Aorta (tissue), 5 donors: ENCODE measurements around the gene OR2M7. TPM values are rescaled to one million over a fixed set of nuclear protein-coding genes. Genes with fewer than 3 reads are reported as not detected.
"Not testable (repeated sequence)": the region's sequence is repeated elsewhere in the genome, so short reads cannot be mapped to it uniquely, and the experiment has no call there.

Experiments
- ATAC-seq: fragments of 200-7000 bp; cut with Tn5 transposase; one replicate; pipeline ENCODE4 v1.9.1; 2022; ENCODE audit warnings: moderate library complexity; ENCODE audit not compliant: low FRiP score
- DNase-seq, 2 donors: peaks; one replicate each; pipeline ENCODE4 v3.0.0-alpha.2; 2020
- H3K27ac ChIP-seq, 2 donors: one replicate each; pipeline ENCODE4 v1.5.1; 2013; ENCODE audit warnings: low read length in 2 of 2, mild to moderate bottlenecking in 2 of 2, moderate library complexity in 2 of 2, control low read depth in 1 of 2, inconsistent platforms in 1 of 2, low read depth in 1 of 2
- H3K27me3 ChIP-seq, 2 donors: one replicate each; pipeline ENCODE4 v1.6.1; 2013; ENCODE audit warnings: control low read depth in 1 of 2, low read length in 1 of 2, mild to moderate bottlenecking in 1 of 2, moderate library complexity in 1 of 2; ENCODE audit not compliant: insufficient read depth in 2 of 2, control insufficient read depth in 1 of 2
- H3K36me3 ChIP-seq, 2 donors: one replicate each; pipeline ENCODE4 v1.6.1; 2013; ENCODE audit warnings: control low read depth in 1 of 2, low read length in 1 of 2, mild to moderate bottlenecking in 1 of 2; ENCODE audit not compliant: insufficient read depth in 2 of 2, control insufficient read depth in 1 of 2
- H3K4me1 ChIP-seq, 2 donors: one replicate each; pipeline ENCODE4 v1.6.1; 2013; ENCODE audit warnings: low read length in 2 of 2, control low read depth in 1 of 2, mild to moderate bottlenecking in 1 of 2, moderate library complexity in 1 of 2; ENCODE audit not compliant: insufficient read depth in 2 of 2, control insufficient read depth in 1 of 2
- H3K4me3 ChIP-seq, 2 donors: one replicate each; pipeline ENCODE4 v1.5.1; 2013; ENCODE audit warnings: low read length in 2 of 2, control low read depth in 1 of 2, mild to moderate bottlenecking in 1 of 2
- H3K9me3 ChIP-seq: one replicate; pipeline ENCODE4 v1.6.1; 2013; ENCODE audit warnings: mild to moderate bottlenecking, low read length; ENCODE audit not compliant: control insufficient read depth
- WGBS, 2 donors: extraction: QIAGEN DNeasy Blood & Tissue Kit; methylation state at CpG; one replicate each; pipeline ENCODE4 v1.1.7; 2013; 5-methylcytosine and 5-hydroxymethylcytosine counted together
- intact Hi-C, 2 donors: fragments of 100-400 bp; cut with DNase I; formaldehyde crosslinking; loops; one replicate each; pipeline versions ENCODE4 v1.14.2 to v1.15.0; 2022
- polyA plus RNA-seq, 2 donors: library from polyadenylated mRNA; stranded (reverse); fragments of 200-250 nt; gene quantifications; one replicate each; pipeline ENCODE4 v1.2.3, GENCODE V29; 2013
- total RNA-seq, 2 donors: library from RNA; stranded (reverse); fragmentation: NEBNext Ultra II Directional; extraction: Animal tissue kit (Norgen Biotek cat#: 25700); gene quantifications; one replicate each; pipeline ENCODE4 v1.2.1, GENCODE V29; 2021
- donor health status: healthy with polysubstance abuse.
- donor health status: Bipolar disorder and iron deficiency.
- donor health status: DM: no; HTN: no; CAD: no.
- donor health status: DM: no; HTN: no; CAD: no.
- donor health status: DM: yes; HTN: yes; CAD: no.

OR2M7 gene
- total and polyA plus RNA-seq, 4 donors: not detected

DNA sequence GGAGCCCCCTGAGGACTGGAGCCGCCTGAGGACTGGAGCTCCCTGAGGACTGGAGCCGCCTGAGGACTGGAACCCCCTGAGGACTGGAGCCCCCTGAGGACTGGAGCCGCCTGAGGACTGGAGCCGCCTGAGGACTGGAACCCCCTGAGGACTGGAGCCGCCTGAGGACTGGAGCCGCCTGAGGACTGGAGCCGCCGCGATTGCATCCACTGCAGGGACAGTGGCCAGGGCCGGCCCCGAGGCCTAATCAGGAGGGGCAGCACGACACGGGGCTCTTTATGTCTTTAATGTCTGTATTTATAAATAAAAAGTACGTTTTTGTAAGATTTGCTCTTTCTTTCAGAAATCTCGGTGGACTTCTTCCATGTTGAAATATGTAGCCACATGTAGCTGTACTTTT, 17.6 kb downstream of the OR2M7 start:
- DNase-seq, ATAC-seq, H3K36me3 ChIP-seq, H3K27me3 ChIP-seq, H3K9me3 ChIP-seq, H3K4me1 ChIP-seq, H3K4me3 ChIP-seq, intact Hi-C loops, H3K27ac ChIP-seq: not testable (repeated sequence)
- WGBS, 2 donors: 84% methylated on average over 14 to 15 of the region's 15 CpGs

DNA sequence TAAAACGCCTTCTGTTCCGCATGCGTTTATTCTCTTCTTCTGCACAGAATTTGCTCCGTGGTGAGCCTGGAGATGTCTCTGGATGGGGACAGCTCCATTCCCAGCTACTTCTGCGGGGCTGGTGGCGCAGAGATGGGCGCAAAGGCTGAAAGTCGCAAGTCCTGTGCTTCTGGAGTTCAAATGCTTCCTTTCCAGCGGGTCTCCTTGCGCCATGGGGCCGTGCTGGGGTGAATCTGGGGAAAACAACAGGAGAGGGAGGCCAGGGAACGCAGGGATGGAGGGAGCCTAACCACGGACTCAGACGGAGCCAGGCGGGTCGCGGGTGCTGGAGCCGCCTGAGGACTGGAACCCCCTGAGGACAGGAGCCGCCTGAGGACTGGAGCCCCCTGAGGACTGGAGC, 18.3 kb downstream of the OR2M7 start:
- ATAC-seq (no peak), DNase-seq (no peak)
- WGBS, 2 donors: 86 to 89% methylated on average over 17 to 19 of the region's 19 CpGs
- H3K4me3 ChIP-seq: no peak overlapping the region
- H3K27me3 ChIP-seq: no peaks in the 10 kb centered on the region
- H3K9me3 ChIP-seq: no peaks in the 10 kb centered on the region
- H3K27ac ChIP-seq: no peak overlapping the region
- intact Hi-C loops: no loop called here
- H3K4me1 ChIP-seq: no peaks in the 10 kb centered on the region
- no peaks in the 10 kb centered on the region for H3K36me3 ChIP-seq

GRCh38 chr1:248305672-248306071, 18.7 kb downstream of the OR2M7 start:
- H3K36me3 ChIP-seq, H3K4me3 ChIP-seq, H3K9me3 ChIP-seq, H3K4me1 ChIP-seq, intact Hi-C loops, H3K27me3 ChIP-seq, ATAC-seq, DNase-seq, H3K27ac ChIP-seq: not testable (repeated sequence)
- WGBS, 2 donors: 76 to 78% methylated on average over 9 of the region's 9 CpGs

DNA sequence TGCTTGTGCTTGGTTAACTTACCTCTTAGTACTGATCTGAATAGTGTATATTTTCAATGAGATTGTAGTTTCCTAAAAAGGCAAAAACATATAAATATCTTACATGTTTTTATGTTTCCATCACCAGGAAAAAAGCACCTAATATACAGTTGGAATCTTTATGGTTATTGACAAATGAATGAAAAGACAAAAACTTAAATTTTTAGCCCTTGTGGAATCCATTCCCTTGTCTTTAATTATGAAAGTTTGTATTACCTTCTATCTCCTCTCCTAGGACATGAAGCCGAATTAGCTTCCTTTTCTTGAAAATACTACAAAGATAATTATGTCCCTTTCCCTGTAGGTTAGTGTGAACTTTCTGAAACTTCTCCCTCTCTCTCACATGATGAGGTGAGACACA, 21.0 kb downstream of the OR2M7 start, which contains the start of gene OR2T12:
OR2T12 (minus strand) TSS at position 101 of the 400 bp plus-strand sequence. CDS start 7,846 bp downstream, outside the sequence.
- intact Hi-C loops: no loop called here
- Histone ChIP-seq H3K9me3 (no peaks in the 10 kb centered on the region), H3K4me1 (no peaks in the 10 kb centered on the region), H3K4me3 (no peak within 1 kb of the TSS), H3K27ac (no peak within 1 kb of the TSS), H3K36me3 (no peaks in the 10 kb centered on the region), H3K27me3 (no peaks in the 10 kb centered on the region)
- 86 to 93% methylated on average over 1 of the region's 1 CpG for WGBS, 2 donors
- no peak for DNase-seq
- no peak for ATAC-seq

- no peaks in the 10 kb centered on the region for H3K27me3 ChIP-seq
- no peak for DNase-seq
- H3K9me3 ChIP-seq: no peaks in the 10 kb centered on the region
- WGBS, 2 donors: 50 to 55% methylated on average over 6 of the region's 6 CpGs
- intact Hi-C loops: no loop called here
- no peak for ATAC-seq
- no peaks in the 10 kb centered on the region for H3K4me1 ChIP-seq
- no peak overlapping the region for H3K27ac ChIP-seq
- H3K4me3 ChIP-seq: no peak overlapping the region
- H3K36me3 ChIP-seq: no peaks in the 10 kb centered on the region
Measured at GRCh38 chr1:248288391-248288790, 36.0 kb downstream of the OR2M7 start.

DNA sequence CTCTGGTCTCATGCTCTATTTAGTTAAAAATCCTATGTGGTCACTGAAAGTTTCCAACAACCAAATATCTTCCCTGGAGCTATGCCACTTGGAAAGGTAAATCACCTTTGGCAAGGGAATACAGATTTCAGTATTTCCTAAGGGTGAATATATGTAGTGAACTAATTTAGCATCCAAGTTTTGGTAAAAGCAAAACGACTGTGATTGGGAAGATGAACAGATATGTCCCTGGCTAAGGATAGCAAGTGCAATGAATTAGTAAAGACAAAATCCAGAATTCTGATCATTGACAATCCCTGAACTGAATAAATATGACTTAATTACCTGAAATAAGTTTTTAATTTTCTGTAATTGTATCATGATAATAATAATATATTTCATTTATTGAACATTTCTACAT, 46.5 kb downstream of the OR2M7 start, which contains the start of gene OR2T33:
OR2T33 (minus strand) TSS at position 101 of the 400 bp plus-strand sequence. CDS start 4,162 bp downstream, outside the sequence.
- no peak for ATAC-seq
- Histone ChIP-seq H3K4me1 (no peaks in the 10 kb centered on the region), H3K9me3 (peaks cover 2% of the 10 kb centered on the region), H3K4me3 (no peak within 1 kb of the TSS), H3K36me3 (no peaks in the 10 kb centered on the region), H3K27me3 (no peaks in the 10 kb centered on the region), H3K27ac (no peak within 1 kb of the TSS)
- DNase-seq: no peak
- intact Hi-C loops: no loop called here
- 51 to 53% methylated on average over 1 of the region's 1 CpG for WGBS, 2 donors

Other genes with a start within 250 kb of the OR2M7 start
- gene OR2L13, start 229.4 kb downstream of the OR2M7 start, total RNA-seq: not detected
- gene OR2L13, start 229.4 kb downstream of the OR2M7 start, polyA plus RNA-seq: not detected
- gene OR2M5, start 179.4 kb downstream of the OR2M7 start, total RNA-seq: not detected
- not detected for gene OR2M5, start 179.4 kb downstream of the OR2M7 start, polyA plus RNA-seq
- gene OR2M2, start 149.7 kb downstream of the OR2M7 start, total RNA-seq: not detected
- not detected for gene OR2M2, start 149.7 kb downstream of the OR2M7 start, polyA plus RNA-seq
- gene OR2M3, start 127.3 kb downstream of the OR2M7 start, total RNA-seq: not detected
- not detected for gene OR2M3, start 127.3 kb downstream of the OR2M7 start, polyA plus RNA-seq
- not detected for gene OR2M4, start 93.2 kb downstream of the OR2M7 start, total RNA-seq
- gene OR2M4, start 93.2 kb downstream of the OR2M7 start, polyA plus RNA-seq: not detected
- not detected for gene OR2T33, start 46.6 kb downstream of the OR2M7 start, total RNA-seq
- gene OR2T33, start 46.6 kb downstream of the OR2M7 start, polyA plus RNA-seq: not detected
- not detected for gene OR2T12, start 21.1 kb downstream of the OR2M7 start, total RNA-seq
- gene OR2T12, start 21.1 kb downstream of the OR2M7 start, polyA plus RNA-seq: not detected
- gene OR14C36, start 24.2 kb upstream of the OR2M7 start, total RNA-seq: not detected
- not detected for gene OR14C36, start 24.2 kb upstream of the OR2M7 start, polyA plus RNA-seq
- gene OR2T4, start 37.1 kb upstream of the OR2M7 start, total RNA-seq: not detected
- not detected for gene OR2T4, start 37.1 kb upstream of the OR2M7 start, polyA plus RNA-seq
- gene OR2T6, start 51.2 kb upstream of the OR2M7 start, total RNA-seq: not detected
- under 1 TPM in 1 of 2 donors, not detected in 1; 0.13 TPM for gene OR2T6, start 51.2 kb upstream of the OR2M7 start, polyA plus RNA-seq
- not detected for gene OR2T1, start 78.5 kb upstream of the OR2M7 start, total RNA-seq
- under 1 TPM in 1 of 2 donors, not detected in 1; 0.63 TPM for gene OR2T1, start 78.5 kb upstream of the OR2M7 start, polyA plus RNA-seq
- gene OR2T2, start 121.1 kb upstream of the OR2M7 start, total RNA-seq: not detected
- not detected for gene OR2T2, start 121.1 kb upstream of the OR2M7 start, polyA plus RNA-seq
- gene OR2T3, start 148.8 kb upstream of the OR2M7 start, total RNA-seq: not detected
- gene OR2T3, start 148.8 kb upstream of the OR2M7 start, polyA plus RNA-seq: not detected
- not detected for gene OR2T5, start 164.0 kb upstream of the OR2M7 start, total RNA-seq
- gene OR2T5, start 164.0 kb upstream of the OR2M7 start, polyA plus RNA-seq: not detected
- gene OR2G6, start 183.5 kb upstream of the OR2M7 start, total RNA-seq: not detected
- not detected for gene OR2G6, start 183.5 kb upstream of the OR2M7 start, polyA plus RNA-seq
- gene OR2T29, start 238.2 kb upstream of the OR2M7 start, total RNA-seq: not detected
- not detected for gene OR2T29, start 238.2 kb upstream of the OR2M7 start, polyA plus RNA-seq